Measurements from ENCODE around the gene SUOX.

Gene SUOX

DNA sequence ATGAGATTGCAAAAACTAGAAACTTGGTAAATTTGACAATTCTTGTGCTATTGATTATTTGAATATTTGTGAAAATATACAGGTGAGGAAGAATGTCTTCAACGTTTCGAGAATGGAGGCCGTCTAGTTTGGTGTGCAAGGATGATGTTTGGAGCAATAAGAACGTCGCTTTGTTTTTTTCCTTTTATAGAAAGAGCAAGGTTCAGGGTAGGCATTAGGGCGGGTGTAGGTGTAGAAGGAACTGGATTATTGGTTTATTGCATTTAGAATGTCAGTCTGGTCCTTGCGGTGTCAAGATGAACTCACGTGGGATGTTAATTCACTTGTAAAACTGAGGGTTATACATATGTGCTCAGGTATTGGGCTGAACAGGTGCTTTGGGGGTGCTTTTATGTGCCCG lies 45.8 kb downstream of the SUOX start:
- peaks cover 1% of the 10 kb centered on the region for H3K79me1 ChIP-seq (ENCODE audit: low read length)
- H3K56ac ChIP-seq (ENCODE audit: low read length): peak overlapping the region; percentile 98
- H2AK5ac ChIP-seq (ENCODE audit: low read length): no peak overlapping the region
- H2BK5ac ChIP-seq (ENCODE audit: low read length): no peak overlapping the region
- no peak overlapping the region for H4K8ac ChIP-seq (ENCODE audit: low read depth, low read length)
- peak overlapping the region; percentile 98 for H3K4me3 ChIP-seq (ENCODE audit: low read length)
- H3K4me1 ChIP-seq (ENCODE audit: control insufficient read depth, low read depth, low read length): peaks cover 2% of the 10 kb centered on the region
- no peak overlapping the region for H2BK120ac ChIP-seq (ENCODE audit: low read depth, low read length)
- no peak overlapping the region for H2BK15ac ChIP-seq (replicated peaks; ENCODE audit: low read depth)
- no peak overlapping the region for H3K18ac ChIP-seq (ENCODE audit: low read length)
- H4K5ac ChIP-seq (ENCODE audit: low read length): no peak overlapping the region
- no peak overlapping the region for H3K27ac ChIP-seq (ENCODE audit: low read depth, low read length)
- no peak overlapping the region for H3K4ac ChIP-seq (ENCODE audit: low read depth, low read length)
- H3K27me3 ChIP-seq (ENCODE audit: insufficient read depth, low read length, poor library complexity): no peaks in the 10 kb centered on the region
- peak overlapping the region; percentile 99 for H3K9ac ChIP-seq (ENCODE audit: low read length)
- WGBS (ENCODE audit: extremely low coverage, insufficient coverage, low lambda C conversion rate): 100% methylated on average over 2 of the region's 9 CpGs
- H3K79me2 ChIP-seq (ENCODE audit: control insufficient read depth, insufficient read depth, low read length): peaks cover 16% of the 10 kb centered on the region
- DNase-seq: no peak
- H3K36me3 ChIP-seq (ENCODE audit: control insufficient read depth, insufficient read depth, low read length): peaks cover 4% of the 10 kb centered on the region
- H3K23ac ChIP-seq (ENCODE audit: low read length): no peak overlapping the region
- H3K4me2 ChIP-seq (ENCODE audit: low read length): peak overlapping the region; percentile 83

DNA sequence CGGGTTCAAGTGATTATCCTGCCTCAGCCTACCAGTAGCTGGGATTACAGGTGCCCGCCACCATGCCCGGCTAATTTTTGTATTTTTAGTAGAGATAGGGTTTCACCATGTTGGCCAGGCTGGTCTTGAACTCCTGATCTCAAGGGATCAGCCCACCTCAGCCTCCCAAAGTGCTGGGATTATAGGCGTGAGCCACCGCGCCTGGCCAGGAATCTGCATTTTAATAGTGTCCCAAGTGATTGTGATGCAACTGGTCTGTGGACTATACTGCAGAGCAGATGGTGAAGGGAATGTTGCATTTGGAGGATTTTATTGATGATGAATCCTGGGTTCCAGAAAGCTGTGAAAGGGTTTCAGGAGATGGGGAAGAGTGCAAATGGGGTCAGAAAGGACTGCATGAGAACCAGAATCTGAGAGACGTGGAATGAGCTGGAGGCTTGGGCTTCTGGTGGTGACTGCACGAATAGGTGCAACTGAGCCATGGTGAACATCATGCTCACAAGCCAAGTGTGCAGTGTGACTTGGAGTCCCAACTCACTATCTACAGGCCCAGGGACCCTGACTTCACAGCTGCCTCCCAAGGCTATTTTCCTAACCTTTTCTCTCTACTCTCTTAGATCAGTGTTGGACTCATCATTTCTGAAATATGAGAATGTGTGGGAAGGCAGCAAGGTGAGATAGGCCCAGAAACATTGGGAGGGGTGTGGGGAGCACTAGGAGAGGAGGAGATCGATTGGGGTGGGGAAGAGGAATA lies 49.1 kb downstream of the SUOX start:
- Histone ChIP-seq H3K18ac (ENCODE audit: low read length) (no peak overlapping the region), H3K23ac (ENCODE audit: low read length) (no peak overlapping the region), H3K27ac (ENCODE audit: low read depth, low read length) (no peak overlapping the region), H3K27me3 (ENCODE audit: insufficient read depth, low read length, poor library complexity) (no peaks in the 10 kb centered on the region), H2BK5ac (ENCODE audit: low read length) (no peak overlapping the region), H4K5ac (ENCODE audit: low read length) (no peak overlapping the region), H3K4me3 (ENCODE audit: low read length) (no peak overlapping the region), H3K9ac (ENCODE audit: low read length) (no peak overlapping the region), H3K4me1 (ENCODE audit: control insufficient read depth, low read depth, low read length) (no peaks in the 10 kb centered on the region), H3K4me2 (ENCODE audit: low read length) (no peak overlapping the region), H3K4ac (ENCODE audit: low read depth, low read length) (no peak overlapping the region), H4K8ac (ENCODE audit: low read depth, low read length) (no peak overlapping the region), H2BK120ac (ENCODE audit: low read depth, low read length) (no peak overlapping the region), H3K79me2 (ENCODE audit: control insufficient read depth, insufficient read depth, low read length) (peaks cover 16% of the 10 kb centered on the region), H3K36me3 (ENCODE audit: control insufficient read depth, insufficient read depth, low read length) (peaks cover 4% of the 10 kb centered on the region), H3K56ac (ENCODE audit: low read length) (no peak overlapping the region), H2BK15ac (replicated peaks; ENCODE audit: low read depth) (no peak overlapping the region), H3K79me1 (ENCODE audit: low read length) (peaks cover 1% of the 10 kb centered on the region), H2AK5ac (ENCODE audit: low read length) (no peak overlapping the region)
- no peak for DNase-seq
- no CpG with 5 or more reads among the region's 9 CpGs for WGBS (ENCODE audit: extremely low coverage, insufficient coverage, low lambda C conversion rate)

DNA sequence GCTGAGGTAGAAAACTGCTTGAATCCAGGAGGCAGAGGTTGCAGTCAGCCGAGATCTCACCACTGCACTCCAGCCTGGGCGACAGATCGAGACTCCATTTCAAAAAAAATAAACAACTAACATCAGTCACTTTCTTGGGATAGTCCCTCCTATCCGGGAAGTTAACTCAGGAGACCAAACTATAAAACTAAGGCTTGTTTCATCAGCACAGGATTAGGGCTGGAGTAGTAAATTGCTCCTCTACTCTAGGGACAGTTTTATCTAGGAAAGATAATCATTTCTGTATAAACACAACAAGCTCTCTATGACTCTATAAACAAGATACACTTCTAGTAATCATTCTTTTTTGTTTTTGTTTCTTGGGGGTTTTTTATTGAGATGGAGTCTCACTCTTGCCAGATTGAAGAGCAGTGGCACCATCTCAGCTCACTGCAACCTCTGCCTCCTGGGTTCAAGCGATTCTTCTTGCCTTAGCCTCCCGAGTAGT lies 56.4 kb downstream of the SUOX start:
- Histone ChIP-seq H2BK15ac (replicated peaks; ENCODE audit: low read depth) (no peak overlapping the region), H3K9ac (ENCODE audit: low read length) (no peak overlapping the region), H3K79me1 (ENCODE audit: low read length) (no peaks in the 10 kb centered on the region), H4K5ac (ENCODE audit: low read length) (no peak overlapping the region), H4K8ac (ENCODE audit: low read depth, low read length) (no peak overlapping the region), H3K4me1 (ENCODE audit: control insufficient read depth, low read depth, low read length) (no peaks in the 10 kb centered on the region), H3K79me2 (ENCODE audit: control insufficient read depth, insufficient read depth, low read length) (no peaks in the 10 kb centered on the region), H3K4me2 (ENCODE audit: low read length) (no peak overlapping the region), H3K4ac (ENCODE audit: low read depth, low read length) (no peak overlapping the region), H3K56ac (ENCODE audit: low read length) (no peak overlapping the region), H3K23ac (ENCODE audit: low read length) (no peak overlapping the region), H3K27me3 (ENCODE audit: insufficient read depth, low read length, poor library complexity) (no peaks in the 10 kb centered on the region), H3K18ac (ENCODE audit: low read length) (no peak overlapping the region), H2AK5ac (ENCODE audit: low read length) (no peak overlapping the region), H3K36me3 (ENCODE audit: control insufficient read depth, insufficient read depth, low read length) (no peaks in the 10 kb centered on the region), H3K4me3 (ENCODE audit: low read length) (no peak overlapping the region), H3K27ac (ENCODE audit: low read depth, low read length) (no peak overlapping the region), H2BK5ac (ENCODE audit: low read length) (no peak overlapping the region), H2BK120ac (ENCODE audit: low read depth, low read length) (no peak overlapping the region)
- DNase-seq: no peak
- WGBS (ENCODE audit: extremely low coverage, insufficient coverage, low lambda C conversion rate): no CpG with 5 or more reads among the region's 6 CpGs
